ENCODE results near the gene INPP5D.

DNA sequence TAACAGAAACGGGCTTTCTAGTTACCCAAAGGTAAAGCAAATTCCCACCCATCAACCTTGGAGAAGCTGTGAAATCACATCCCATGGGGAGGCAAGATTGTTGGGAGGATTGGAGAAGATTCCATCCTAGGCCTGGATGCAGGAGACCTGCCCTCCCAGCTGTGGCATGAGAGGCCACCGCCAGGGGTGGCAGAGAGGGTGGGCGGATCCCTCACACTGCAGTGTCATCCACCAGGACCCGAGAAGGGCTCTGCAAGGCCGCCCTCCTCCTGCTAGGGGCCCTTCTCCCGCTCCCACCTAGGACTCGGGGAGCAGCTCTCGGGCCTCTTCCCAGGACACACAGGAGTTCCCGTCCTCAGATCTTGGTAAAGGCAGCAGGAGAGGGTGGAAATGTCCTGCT is 175.8 kb downstream of the INPP5D start:
- TF ChIP-seq REST (IDR thresholded peaks at IDR 0.05; ENCODE audit: low read depth, low read length) (no peak), FOXJ3 (CRISPR knock-in tag; IDR thresholded peaks at IDR 0.05) (no peak), CTCF (IDR thresholded peaks at IDR 0.05) (no peak), MAX (IDR thresholded peaks at IDR 0.05; ENCODE audit: low read depth) (no peak), RFX5 (IDR thresholded peaks at IDR 0.05; ENCODE audit: low read length) (no peak), NRF1 (IDR thresholded peaks at IDR 0.05; ENCODE audit: low read depth, low read length) (no peak), TCF12 (IDR thresholded peaks at IDR 0.05) (no peak), SMC3 (IDR thresholded peaks at IDR 0.05; ENCODE audit: low read depth, low read length) (no peak), RCOR1 (IDR thresholded peaks at IDR 0.05; ENCODE audit: low read length) (no peak), TAF1 (IDR thresholded peaks at IDR 0.05; ENCODE audit: borderline replicate concordance, low read depth, low read length) (no peak)
